ENCODE data around the gene RAD51B.

GRCh38 chr14:68668531-68668930 lies 849.0 kb downstream of the RAD51B start:
- TF ChIP-seq CTCF (IDR thresholded peaks at IDR 0.05) (no peak), POLR2A (IDR thresholded peaks at IDR 0.05) (no peak)

Data from ovary (tissue), 3 donors.